GM10847 (cell line): ENCODE results near the gene HOXC11.

Experiments
- POLR2A ChIP-seq: IDR thresholded peaks from 2 replicates; pipeline ENCODE4 v1.6.1; 2011; ENCODE audit not compliant: insufficient read length; ENCODE audit errors: extremely low read depth

HOXC11 gene

GRCh38 chr12:54000116-54001114, 27.5 kb downstream of the HOXC11 start, which contains the start of gene HOXC9:
Gene HOXC9, plus strand, starts transcription at chr12:54000161. Its CDS starts 28 bp downstream, at chr12:54000189.
- TF ChIP-seq POLR2A: no peak

GRCh38 chr12:54001283-54002187, 28.6 kb downstream of the HOXC11 start:
- TF ChIP-seq POLR2A: no peak

GRCh38 chr12:54002278-54002914, 29.5 kb downstream of the HOXC11 start:
- no peak for TF ChIP-seq POLR2A

DNA sequence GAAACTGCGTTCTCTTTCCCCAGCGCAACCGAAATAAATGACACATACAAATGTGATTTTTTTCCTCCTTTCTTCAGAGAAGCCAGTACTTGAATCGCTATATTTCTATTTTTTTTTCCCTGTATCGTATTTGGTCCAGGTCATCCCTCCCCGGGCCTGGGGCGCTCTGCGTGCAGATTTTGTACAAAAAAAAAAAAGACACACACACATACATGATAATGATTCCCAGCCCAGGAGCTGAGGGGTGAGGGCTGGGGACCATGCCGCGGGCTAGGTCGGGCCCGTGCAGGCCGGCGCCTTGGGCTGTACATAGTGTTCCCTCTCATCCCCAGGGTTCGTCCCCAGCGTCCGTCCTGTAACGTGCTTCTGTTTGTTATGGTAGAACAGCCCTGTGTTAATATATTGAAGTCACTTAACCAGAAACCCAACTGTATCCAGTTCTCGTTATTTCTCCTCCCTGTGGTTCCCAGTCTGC, 30.0 kb downstream of the HOXC11 start:
- TF ChIP-seq POLR2A: no peak

DNA sequence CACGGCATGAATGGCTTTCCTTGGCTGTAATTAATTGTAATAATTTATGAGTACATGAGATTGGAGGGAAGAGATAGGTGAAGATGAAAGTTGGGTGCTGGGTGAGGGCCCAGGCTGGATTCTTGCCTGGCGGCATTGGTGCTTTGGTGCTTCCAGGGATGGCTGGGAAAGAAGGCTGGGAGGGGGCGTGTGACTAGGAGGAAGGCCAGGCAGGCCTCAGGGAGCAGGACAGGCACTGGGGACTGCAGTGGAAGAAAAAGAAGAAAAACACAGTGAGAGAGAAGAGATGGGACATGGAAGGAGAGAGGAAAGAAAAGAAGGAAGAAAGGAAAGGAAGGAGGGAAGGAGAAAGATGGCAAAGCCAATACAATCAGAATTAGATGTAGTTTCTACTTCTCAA, 30.7 kb downstream of the HOXC11 start:
- TF ChIP-seq POLR2A: no peak

- TF ChIP-seq POLR2A: no peak
Observed at GRCh38 chr12:54004063-54004840, 31.3 kb downstream of the HOXC11 start.

DNA sequence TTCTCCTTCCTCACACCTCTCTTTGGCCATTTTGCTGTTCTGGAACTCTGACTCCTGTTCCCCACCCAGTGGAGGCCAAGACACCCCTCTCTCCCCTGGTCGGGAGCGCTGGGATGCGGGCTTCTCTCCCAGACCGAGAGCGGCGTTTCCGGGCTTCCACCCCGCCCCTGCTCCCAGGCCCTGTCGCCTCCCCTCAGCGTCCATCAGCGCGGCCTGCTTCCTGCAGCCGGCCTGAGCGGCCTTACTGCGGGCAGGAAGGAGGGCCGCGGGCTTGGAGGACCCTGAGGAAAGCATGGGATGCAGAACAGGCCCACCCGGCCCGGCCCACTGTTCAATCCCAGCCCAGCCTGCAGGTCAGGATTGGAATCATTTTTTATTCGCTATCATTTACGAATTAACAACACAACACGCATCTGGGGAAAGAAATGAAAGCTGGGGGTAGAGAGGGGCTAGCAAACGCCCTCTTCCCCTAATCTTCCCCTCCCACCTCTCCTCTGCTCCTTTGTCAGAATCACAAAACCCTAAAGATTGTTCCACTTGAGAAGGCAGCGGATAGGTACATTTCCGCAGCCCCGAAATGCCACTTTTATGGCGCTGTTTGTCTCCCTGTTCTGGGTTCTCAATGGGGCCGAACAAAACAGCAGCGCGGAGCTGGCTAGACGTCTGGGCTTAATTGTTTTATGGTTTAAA, 32.1 kb downstream of the HOXC11 start:
- TF ChIP-seq POLR2A: no peak

DNA sequence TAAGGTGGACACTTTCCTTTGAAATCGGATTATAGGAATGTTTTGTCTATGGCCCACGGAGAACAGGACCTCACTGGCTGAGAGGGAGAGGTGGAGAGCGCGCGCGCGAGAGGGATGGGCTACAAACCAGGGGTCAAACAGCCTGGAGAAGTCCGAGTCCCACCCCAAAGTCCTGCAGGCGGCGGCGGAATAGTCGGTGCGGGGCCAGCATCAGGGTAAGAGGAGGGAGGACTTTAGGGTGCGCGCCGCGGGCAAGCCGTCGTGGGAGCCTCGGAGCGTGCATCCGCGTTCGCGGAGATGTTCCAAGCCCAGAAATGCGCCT, 32.6 kb downstream of the HOXC11 start:
- TF ChIP-seq POLR2A: no peak

- TF ChIP-seq POLR2A: no peak
Observed at GRCh38 chr12:54005853-54006558, 33.1 kb downstream of the HOXC11 start.

GRCh38 chr12:54006559-54007220, 33.8 kb downstream of the HOXC11 start:
- TF ChIP-seq POLR2A: no peak

DNA sequence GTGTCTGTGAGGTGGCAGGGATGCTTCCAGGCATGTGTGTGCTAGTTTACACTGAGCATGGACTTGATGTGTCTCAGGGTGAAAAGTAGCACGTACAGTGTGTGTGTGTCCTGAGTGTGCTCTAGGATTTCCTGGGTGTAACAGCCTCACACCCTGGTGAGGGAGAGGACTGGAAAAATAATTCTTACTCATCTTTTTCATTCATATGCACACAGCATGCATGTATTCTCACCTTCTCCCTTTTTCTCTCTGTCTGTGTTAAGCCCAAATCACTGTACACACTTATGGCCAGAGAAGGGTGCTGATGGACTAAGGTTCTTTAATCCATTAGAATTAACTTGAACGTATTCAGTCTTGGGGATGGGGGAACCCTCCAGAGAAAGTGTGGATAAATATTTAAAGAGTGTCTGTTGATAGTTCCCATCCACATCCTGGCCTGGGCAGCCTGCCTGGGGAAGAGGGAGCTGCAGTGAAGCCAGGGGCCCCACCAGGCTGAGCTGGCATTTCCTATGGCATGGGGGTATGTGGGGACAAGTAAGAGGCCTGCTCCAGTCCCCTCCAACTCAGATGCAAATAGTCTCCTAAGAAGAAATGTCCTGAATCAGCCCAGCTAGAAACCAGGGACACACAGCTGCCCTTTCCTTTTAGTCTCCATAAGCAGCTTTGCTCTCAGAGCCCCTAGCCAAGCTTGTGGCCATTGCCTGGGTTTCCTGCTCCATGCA, 34.8 kb downstream of the HOXC11 start:
- no peak for TF ChIP-seq POLR2A

DNA sequence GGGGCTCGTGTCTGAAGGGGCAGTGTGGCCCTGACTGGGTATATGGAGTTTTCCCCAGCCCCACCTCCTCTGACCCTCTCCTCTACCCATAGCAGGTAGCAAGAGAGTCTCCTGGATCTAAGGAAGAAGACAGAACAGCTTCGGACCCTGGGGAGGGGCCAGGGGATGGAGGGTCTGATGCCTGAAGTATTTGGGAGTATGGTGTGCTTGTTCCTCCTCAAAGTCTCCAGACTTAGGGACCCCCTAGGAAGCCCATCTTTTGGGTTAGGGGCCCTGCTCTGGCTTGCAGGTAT, 35.3 kb downstream of the HOXC11 start:
- no peak for TF ChIP-seq POLR2A

DNA sequence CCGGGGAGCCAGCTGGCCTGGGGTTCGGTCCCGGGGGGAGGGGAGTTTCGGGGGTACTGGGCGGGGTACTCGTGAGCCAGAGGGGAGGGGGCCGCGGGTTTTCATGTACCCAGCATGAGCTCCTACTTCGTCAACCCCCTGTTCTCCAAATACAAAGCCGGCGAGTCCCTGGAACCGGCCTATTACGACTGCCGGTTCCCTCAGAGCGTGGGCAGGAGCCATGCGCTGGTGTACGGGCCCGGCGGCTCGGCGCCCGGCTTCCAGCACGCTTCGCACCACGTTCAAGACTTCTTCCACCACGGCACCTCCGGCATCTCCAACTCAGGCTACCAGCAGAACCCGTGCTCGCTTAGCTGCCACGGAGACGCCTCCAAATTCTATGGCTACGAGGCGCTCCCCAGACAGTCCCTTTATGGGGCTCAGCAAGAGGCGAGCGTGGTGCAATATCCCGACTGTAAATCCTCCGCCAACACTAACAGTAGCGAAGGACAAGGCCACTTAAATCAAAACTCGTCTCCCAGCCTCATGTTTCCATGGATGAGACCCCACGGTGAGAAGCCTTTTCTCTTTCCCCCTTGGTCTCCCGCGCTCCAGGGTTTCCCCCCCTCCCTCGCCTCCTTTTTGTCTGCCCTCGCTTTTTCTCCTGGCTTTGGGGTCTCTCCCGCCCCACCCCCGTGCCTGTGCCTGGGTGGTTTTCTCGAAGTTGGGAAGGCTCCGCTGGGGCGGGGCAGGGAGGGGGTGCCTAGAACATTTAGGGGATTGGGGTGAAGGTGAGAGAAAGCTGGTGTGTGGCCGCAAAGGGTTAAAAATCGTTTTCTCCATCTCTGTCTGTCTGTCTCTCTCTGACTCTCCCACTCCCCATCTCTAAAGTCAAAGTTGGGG, 36.5 kb downstream of the HOXC11 start:
- TF ChIP-seq POLR2A: no peak
